Natural killer cell (primary cell): ENCODE data around the gene MYO7B. TPM values are rescaled to one million over a fixed set of nuclear protein-coding genes. Genes with fewer than 3 reads are reported as not detected.

Experiments
- ATAC-seq, 3 donors: fragments of 150-1000 bp in 2 of 3; fragments of 200-7000 bp in 1 of 3; cut with Tn5 transposase; 1 replicate in 1 of 3; 2 replicates in 2 of 3; pipeline ENCODE4 v1.10.0; 2021; ENCODE audit warnings: mild to moderate bottlenecking in 2 of 3, moderate library complexity in 2 of 3
- DNase-seq, 2 donors: peaks; one replicate each; pipeline versions ENCODE4 v3.0.0 to v3.0.0-alpha.2; 2013 to 2021; ENCODE audit warnings: mixed read lengths in 1 of 2
- H3K27ac ChIP-seq: one replicate; pipeline ENCODE4 v1.5.1; 2013; ENCODE audit warnings: mild to moderate bottlenecking, low read length
- H3K27me3 ChIP-seq: one replicate; pipeline ENCODE4 v1.6.1; 2013; ENCODE audit warnings: low read length; ENCODE audit not compliant: control insufficient read depth, insufficient read depth
- H3K36me3 ChIP-seq: one replicate; pipeline ENCODE4 v1.6.1; 2013; ENCODE audit warnings: low read length; ENCODE audit not compliant: control insufficient read depth, insufficient read depth
- H3K4me1 ChIP-seq: one replicate; pipeline ENCODE4 v1.6.1; 2013; ENCODE audit warnings: low read length; ENCODE audit not compliant: control insufficient read depth, insufficient read depth
- H3K4me3 ChIP-seq: one replicate; pipeline ENCODE4 v1.5.1; 2013; ENCODE audit warnings: low read length
- H3K9me3 ChIP-seq: one replicate; pipeline ENCODE4 v1.6.1; 2013; ENCODE audit warnings: low read length; ENCODE audit not compliant: control insufficient read depth, insufficient read depth
- H3K27ac Mint-ChIP-seq, 2 donors: one replicate each; pipeline ENCODE4 v1.8.0; 2022; ENCODE audit warnings: mild to moderate bottlenecking in 2 of 2, mixed read lengths in 2 of 2, moderate library complexity in 1 of 2
- H3K27me3 Mint-ChIP-seq, 2 donors: one replicate each; pipeline ENCODE4 v1.8.0; 2022; ENCODE audit warnings: low read depth in 2 of 2, mixed read lengths in 2 of 2
- H3K36me3 Mint-ChIP-seq: one replicate; pipeline ENCODE4 v1.8.0; 2022; ENCODE audit warnings: mixed read lengths
- H3K4me1 Mint-ChIP-seq, 2 donors: one replicate each; pipeline ENCODE4 v1.8.0; 2022; ENCODE audit warnings: mixed read lengths in 2 of 2
- H3K4me3 Mint-ChIP-seq: one replicate; pipeline ENCODE4 v1.8.0; 2022; ENCODE audit warnings: mild to moderate bottlenecking, moderate library complexity, mixed read lengths
- H3K9me3 Mint-ChIP-seq, 2 donors: one replicate each; pipeline ENCODE4 v1.8.0; 2022; ENCODE audit warnings: mixed read lengths in 2 of 2
- WGBS: methylation state at CpG from one replicate; pipeline ENCODE4 v1.1.7; 2013; ENCODE audit warnings: missing lambda C conversion rate; ENCODE audit not compliant: insufficient coverage; 5-methylcytosine and 5-hydroxymethylcytosine counted together
- intact Hi-C: fragments of 100-400 bp; cut with micrococcal nuclease; formaldehyde crosslinking; loops from one replicate; pipeline ENCODE4 v1.14.2; 2022
- total RNA-seq, 4 donors: library from RNA; stranded (reverse); fragments of 120-200 nt in 1 of 4; gene quantifications; one replicate each; pipeline versions ENCODE4 v1.2.3 to v1.2.4, GENCODE V29; 2013 to 2022
- TF ChIP-seq, protein P1 (sequence below): fragments of 200-600 bp; IDR thresholded peaks from one replicate; pipeline ENCODE4 v1.8.0; 2022; ENCODE audit warnings: antibody characterized with exemption

The MYO7B gene
- total RNA-seq, 3 donors from 2014 or later (not counting 1 experiment from before 2014, with no cell fraction given), result 0.14 to 0.45 (median 0.25) TPM

DNA sequence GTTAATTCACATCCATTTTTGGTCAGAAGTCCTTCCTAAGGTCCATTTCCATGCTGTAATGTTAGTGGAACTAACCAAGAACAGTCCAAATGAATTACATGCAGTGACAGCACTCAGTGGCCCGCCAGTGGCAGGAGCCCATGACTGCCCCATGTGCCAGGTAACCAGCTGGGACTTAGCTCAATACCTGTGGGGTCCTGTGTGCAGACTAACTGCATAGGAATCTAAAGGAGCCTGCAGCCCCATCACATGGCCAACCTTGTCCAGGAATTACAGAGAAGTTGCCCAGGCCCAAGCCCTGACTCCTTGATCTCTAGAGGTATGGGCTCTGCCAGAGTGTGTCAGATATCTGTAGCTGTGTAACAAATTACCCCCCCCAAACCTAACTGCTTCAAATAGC, 75.1 kb downstream of the MYO7B start:
- DNase-seq (peak in 1 of 2 donors; percentile 10), ATAC-seq (no peak)
- peaks cover 11% of the 10 kb centered on the region for H3K36me3 Mint-ChIP-seq
- Histone ChIP-seq H3K4me1 (no peaks in the 10 kb centered on the region), H3K4me3 (no peak overlapping the region), H3K27me3 (no peaks in the 10 kb centered on the region), H3K27ac (no peak overlapping the region), H3K9me3 (no peaks in the 10 kb centered on the region), H3K36me3 (no peaks in the 10 kb centered on the region)
- no peak overlapping the region for H3K27ac Mint-ChIP-seq
- intact Hi-C loops, result no loop called here
- H3K27me3 Mint-ChIP-seq, result peaks cover 2 to 18% of the 10 kb centered on the region in 2 donors
- H3K4me1 Mint-ChIP-seq, result no peaks in the 10 kb centered on the region
- peaks cover 0 to 6% of the 10 kb centered on the region in 2 donors for H3K9me3 Mint-ChIP-seq
- H3K4me3 Mint-ChIP-seq, result no peak overlapping the region
- TF ChIP-seq, protein P1, sequence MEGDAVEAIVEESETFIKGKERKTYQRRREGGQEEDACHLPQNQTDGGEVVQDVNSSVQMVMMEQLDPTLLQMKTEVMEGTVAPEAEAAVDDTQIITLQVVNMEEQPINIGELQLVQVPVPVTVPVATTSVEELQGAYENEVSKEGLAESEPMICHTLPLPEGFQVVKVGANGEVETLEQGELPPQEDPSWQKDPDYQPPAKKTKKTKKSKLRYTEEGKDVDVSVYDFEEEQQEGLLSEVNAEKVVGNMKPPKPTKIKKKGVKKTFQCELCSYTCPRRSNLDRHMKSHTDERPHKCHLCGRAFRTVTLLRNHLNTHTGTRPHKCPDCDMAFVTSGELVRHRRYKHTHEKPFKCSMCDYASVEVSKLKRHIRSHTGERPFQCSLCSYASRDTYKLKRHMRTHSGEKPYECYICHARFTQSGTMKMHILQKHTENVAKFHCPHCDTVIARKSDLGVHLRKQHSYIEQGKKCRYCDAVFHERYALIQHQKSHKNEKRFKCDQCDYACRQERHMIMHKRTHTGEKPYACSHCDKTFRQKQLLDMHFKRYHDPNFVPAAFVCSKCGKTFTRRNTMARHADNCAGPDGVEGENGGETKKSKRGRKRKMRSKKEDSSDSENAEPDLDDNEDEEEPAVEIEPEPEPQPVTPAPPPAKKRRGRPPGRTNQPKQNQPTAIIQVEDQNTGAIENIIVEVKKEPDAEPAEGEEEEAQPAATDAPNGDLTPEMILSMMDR, result no peak
- WGBS, result 92% methylated on average over 1 of the region's 1 CpG

DNA sequence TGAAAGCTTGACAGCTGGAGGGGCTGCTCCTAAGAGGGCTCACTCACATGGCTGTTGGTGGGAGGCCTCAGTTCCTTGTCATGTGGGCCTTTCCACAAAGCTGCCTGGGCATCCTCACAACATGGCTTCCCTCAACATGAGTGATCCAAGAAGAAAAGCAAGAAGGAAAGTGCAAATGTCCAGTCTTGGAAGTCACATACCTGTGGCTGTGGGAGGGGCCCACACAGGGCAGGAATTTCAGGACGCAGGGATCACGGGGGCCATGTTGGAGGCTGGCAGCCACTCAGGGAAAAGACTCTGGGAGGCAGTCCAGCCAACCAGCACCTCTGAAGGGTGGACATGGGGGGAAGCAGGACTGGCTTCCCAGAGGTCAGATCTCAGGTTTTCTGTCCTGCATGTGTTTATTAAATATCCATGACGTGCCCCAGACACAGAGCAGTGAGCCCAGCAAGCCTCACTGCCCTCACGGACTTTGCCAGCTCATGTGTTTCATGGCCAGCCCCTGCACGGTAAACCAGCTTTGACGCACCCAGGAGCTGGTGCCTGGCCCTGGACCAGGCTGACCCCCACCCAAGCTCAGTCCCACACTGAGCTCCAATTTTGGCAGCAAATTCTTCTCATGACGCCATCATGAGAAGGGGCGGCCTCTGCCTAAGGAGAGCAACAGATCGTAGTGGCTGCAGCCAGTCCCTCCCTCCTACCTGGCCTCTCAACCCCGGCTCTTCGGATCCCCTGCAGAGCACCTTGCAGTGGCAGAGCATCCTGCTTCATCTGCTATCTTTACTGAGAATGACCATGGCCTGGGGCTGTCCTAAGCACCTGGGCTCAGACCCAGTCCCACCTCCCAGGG, 75.8 kb downstream of the MYO7B start:
- intact Hi-C loops, result no loop called here
- Mint-ChIP-seq H3K27me3 (peaks cover 2 to 25% of the 10 kb centered on the region in 2 donors), H3K4me3 (no peak overlapping the region), H3K9me3 (peaks cover 0 to 6% of the 10 kb centered on the region in 2 donors), H3K4me1 (peaks cover 6 to 7% of the 10 kb centered on the region in 2 donors), H3K36me3 (peaks cover 11% of the 10 kb centered on the region), H3K27ac (no peak overlapping the region)
- H3K4me3 ChIP-seq, result no peak overlapping the region
- peak in 1 of 2 donors; percentile 9 for DNase-seq
- 90% methylated on average over 11 of the region's 11 CpGs for WGBS
- H3K4me1 ChIP-seq, result no peaks in the 10 kb centered on the region
- no peak for ATAC-seq
- no peaks in the 10 kb centered on the region for H3K27me3 ChIP-seq
- TF ChIP-seq, protein P1, result no peak
- H3K27ac ChIP-seq, result no peak overlapping the region
- H3K36me3 ChIP-seq, result no peaks in the 10 kb centered on the region
- H3K9me3 ChIP-seq, result no peaks in the 10 kb centered on the region

DNA sequence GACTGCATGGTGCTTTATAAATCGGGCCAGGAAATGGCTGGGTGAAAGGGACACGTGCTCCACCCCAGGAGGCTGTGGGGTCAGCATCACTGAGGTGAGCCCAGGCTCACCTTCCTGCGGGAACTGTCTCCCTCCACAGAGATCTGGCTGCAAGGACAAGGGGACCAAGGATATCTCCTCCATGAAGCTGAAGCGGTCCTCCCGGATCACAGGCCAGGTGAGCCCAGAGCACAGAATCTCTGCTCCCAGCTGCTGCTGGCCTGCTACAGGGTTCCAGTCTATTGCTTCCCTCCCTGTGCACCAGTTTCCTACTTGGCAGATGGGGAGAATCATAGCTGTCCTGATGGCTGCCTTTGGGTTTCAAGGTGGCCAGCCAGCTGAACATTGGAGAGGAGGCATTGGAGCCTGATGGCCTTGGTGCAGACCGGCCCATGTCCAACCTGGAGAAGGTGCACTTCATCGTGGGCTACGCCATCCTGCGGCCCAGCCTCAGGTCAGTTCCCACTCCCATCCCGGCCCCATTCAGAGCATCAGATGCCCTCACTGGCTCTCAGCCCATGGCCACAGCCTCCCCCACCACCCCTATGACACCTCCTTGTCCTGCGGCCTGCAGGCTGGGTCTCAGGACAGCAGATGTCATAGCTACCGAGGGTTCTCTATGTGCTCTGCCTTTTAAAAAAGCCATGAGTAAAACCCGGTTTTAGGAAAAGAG, 76.8 kb downstream of the MYO7B start:
- Mint-ChIP-seq H3K9me3 (peaks cover 0 to 6% of the 10 kb centered on the region in 2 donors), H3K4me3 (no peak overlapping the region), H3K36me3 (peaks cover 11% of the 10 kb centered on the region), H3K4me1 (peaks cover 8% of the 10 kb centered on the region in 2 donors), H3K27me3 (peaks cover 2 to 33% of the 10 kb centered on the region in 2 donors), H3K27ac (no peak overlapping the region)
- peak in 1 of 2 donors; percentile 7 for DNase-seq
- intact Hi-C loops, result no loop called here
- Histone ChIP-seq H3K36me3 (no peaks in the 10 kb centered on the region), H3K9me3 (no peaks in the 10 kb centered on the region), H3K4me1 (no peaks in the 10 kb centered on the region), H3K27me3 (no peaks in the 10 kb centered on the region), H3K27ac (no peak overlapping the region), H3K4me3 (no peak overlapping the region)
- 94% methylated on average over 13 of the region's 13 CpGs for WGBS
- TF ChIP-seq, protein P1, result no peak
- ATAC-seq, result no peak
